Smooth muscle cell (in vitro differentiated cells): Measurements from ENCODE around the gene ZNF396. TPM values are rescaled to one million over a fixed set of nuclear protein-coding genes. Genes with fewer than 3 reads are reported as not detected.

ENCODE experiments used
- DNase-seq: peaks from one replicate; lab custom pipeline; 2025; ENCODE audit not compliant: unreplicated experiment; lab: John Stamatoyannopoulos, UW
- H2AFZ ChIP-seq: fragments of 200-600 bp; sonication (generic); 2 replicates; pipeline ENCODE4 v1.6.0; 2016; ENCODE audit warnings: antibody characterized with exemption, low read depth, mild to moderate bottlenecking
- H3F3A ChIP-seq: fragments of 200-600 bp; sonication (generic); 2 replicates; pipeline ENCODE4 v1.6.0; 2017; ENCODE audit warnings: antibody characterized with exemption, low read depth
- H3K27ac ChIP-seq: fragments of 200-600 bp; sonication (generic); 2 replicates; pipeline ENCODE4 v1.5.1; 2016; ENCODE audit warnings: low read depth, mild to moderate bottlenecking
- H3K27me3 ChIP-seq: fragments of 200-600 bp; sonication (generic); 2 replicates; pipeline ENCODE4 v1.6.1; 2016; ENCODE audit warnings: low read depth, mild to moderate bottlenecking
- H3K36me3 ChIP-seq: fragments of 200-600 bp; sonication (generic); 2 replicates; pipeline ENCODE4 v1.5.1; 2016; ENCODE audit warnings: low read depth
- H3K4me1 ChIP-seq: fragments of 200-600 bp; sonication (generic); 2 replicates; pipeline ENCODE4 v1.5.1; 2016; ENCODE audit warnings: low read depth
- H3K4me2 ChIP-seq: fragments of 200-600 bp; sonication (generic); 2 replicates; pipeline ENCODE4 v1.6.0; 2016; ENCODE audit warnings: mild to moderate bottlenecking
- H3K4me3 ChIP-seq: fragments of 200-600 bp; sonication (generic); 2 replicates; pipeline ENCODE4 v1.5.1; 2016; ENCODE audit warnings: mild to moderate bottlenecking
- H3K79me2 ChIP-seq: fragments of 200-600 bp; sonication (generic); 2 replicates; pipeline ENCODE4 v1.6.0; 2016; ENCODE audit warnings: low read depth, mild to moderate bottlenecking
- H3K9ac ChIP-seq: fragments of 200-600 bp; sonication (generic); 2 replicates; pipeline ENCODE4 v1.6.0; 2016; ENCODE audit warnings: low read depth
- H3K9me3 ChIP-seq: fragments of 200-600 bp; sonication (generic); replicated peaks from 2 replicates; pipeline ENCODE4 v1.5.1; 2016; ENCODE audit warnings: low read depth
- H4K20me1 ChIP-seq: fragments of 200-600 bp; sonication (generic); 2 replicates; pipeline ENCODE4 v1.6.0; 2016; ENCODE audit warnings: low read depth
- WGBS: methylation state at CpG from one replicate; pipeline ENCODE4 v1.1.7; 2016; ENCODE audit warnings: low lambda C conversion rate; 5-methylcytosine and 5-hydroxymethylcytosine counted together
- polyA plus RNA-seq: library from polyadenylated mRNA; unstranded; fragments of >200 nt; fragmentation: Nextera tagmentation; extraction: Ambion mirVana; gene quantifications from 2 replicates; pipeline ENCODE4 v1.2.1, GENCODE V29; 2016
- total RNA-seq: library from RNA; depleted of rRNA; stranded (reverse); fragments of >200 nt; gene quantifications from 2 replicates; pipeline ENCODE4 v1.2.3, GENCODE V29; 2014
- TF ChIP-seq, protein P1 (sequence below): fragments of 200-600 bp; sonication (generic); IDR thresholded peaks from 2 replicates; pipeline ENCODE4 v1.5.1; 2017; ENCODE audit warnings: borderline replicate concordance, mild to moderate bottlenecking, antibody characterized with exemption; ENCODE audit not compliant: insufficient read depth, poor library complexity, severe bottlenecking

ZNF396 gene
- total and polyA plus RNA-seq, 2 experiments from 2014 or later = 1.9 to 2.0 TPM

DNA sequence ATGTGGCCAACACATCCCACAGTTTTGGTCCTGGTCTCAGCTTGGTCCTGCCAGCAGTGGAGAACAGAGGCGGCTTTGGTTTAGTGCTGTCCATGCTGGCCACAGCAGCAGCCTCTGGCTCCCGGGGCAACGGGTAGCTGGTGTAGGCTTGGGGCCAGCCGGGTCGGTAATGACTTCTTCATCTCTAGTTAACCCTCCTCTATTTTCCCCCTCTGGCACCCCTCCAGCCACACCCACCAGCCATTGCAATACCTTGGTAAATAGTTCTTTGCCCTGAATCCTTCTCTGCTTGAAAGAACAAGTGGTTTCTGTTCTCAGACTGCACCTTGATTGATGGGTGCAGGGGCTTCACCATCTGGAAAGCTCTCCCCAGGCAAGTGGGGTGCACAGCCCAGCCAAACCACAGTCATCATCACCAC is 31.7 kb upstream of the ZNF396 start:
- TF ChIP-seq, protein P1, sequence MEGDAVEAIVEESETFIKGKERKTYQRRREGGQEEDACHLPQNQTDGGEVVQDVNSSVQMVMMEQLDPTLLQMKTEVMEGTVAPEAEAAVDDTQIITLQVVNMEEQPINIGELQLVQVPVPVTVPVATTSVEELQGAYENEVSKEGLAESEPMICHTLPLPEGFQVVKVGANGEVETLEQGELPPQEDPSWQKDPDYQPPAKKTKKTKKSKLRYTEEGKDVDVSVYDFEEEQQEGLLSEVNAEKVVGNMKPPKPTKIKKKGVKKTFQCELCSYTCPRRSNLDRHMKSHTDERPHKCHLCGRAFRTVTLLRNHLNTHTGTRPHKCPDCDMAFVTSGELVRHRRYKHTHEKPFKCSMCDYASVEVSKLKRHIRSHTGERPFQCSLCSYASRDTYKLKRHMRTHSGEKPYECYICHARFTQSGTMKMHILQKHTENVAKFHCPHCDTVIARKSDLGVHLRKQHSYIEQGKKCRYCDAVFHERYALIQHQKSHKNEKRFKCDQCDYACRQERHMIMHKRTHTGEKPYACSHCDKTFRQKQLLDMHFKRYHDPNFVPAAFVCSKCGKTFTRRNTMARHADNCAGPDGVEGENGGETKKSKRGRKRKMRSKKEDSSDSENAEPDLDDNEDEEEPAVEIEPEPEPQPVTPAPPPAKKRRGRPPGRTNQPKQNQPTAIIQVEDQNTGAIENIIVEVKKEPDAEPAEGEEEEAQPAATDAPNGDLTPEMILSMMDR = no peak
- no peaks in the 10 kb centered on the region for H4K20me1 ChIP-seq

DNA sequence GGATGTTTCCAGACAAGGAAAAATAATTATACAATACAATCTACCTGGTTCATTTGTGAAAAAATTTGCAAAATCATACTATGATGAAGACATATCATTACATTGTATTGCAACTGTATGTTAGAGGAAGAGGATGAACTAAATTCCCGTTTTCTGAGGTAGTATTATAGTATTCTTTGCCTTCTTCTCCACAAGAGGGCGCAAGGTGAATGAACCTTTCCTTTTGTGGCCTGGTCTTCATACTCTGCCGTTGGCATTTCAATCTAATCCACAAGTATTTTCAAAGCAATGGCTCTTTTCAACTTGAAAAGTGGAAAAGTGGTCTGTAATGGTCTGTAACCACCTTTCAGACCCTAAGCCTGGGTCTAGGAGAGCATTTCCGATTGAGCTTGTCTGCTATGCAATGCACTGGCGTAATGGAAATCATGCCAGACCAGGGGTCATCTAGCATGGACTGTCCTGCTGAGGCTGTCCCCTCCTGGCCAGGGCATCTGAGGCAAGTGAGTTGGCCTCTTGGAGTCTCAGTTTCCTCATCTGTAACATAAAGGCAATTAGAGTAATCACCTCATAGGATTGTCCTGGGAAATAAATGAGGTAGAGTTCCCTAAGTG is 30.8 kb upstream of the ZNF396 start:
- Histone ChIP-seq H3K79me2 (no peaks in the 10 kb centered on the region), H3F3A (no peaks in the 10 kb centered on the region), H3K4me3 (no peak overlapping the region), H3K4me2 (no peak overlapping the region), H3K27ac (no peak overlapping the region), H3K36me3 (no peaks in the 10 kb centered on the region), H3K9ac (no peak overlapping the region), H3K27me3 (no peaks in the 10 kb centered on the region), H4K20me1 (no peaks in the 10 kb centered on the region), H3K4me1 (no peaks in the 10 kb centered on the region), H2AFZ (peak overlapping the region; percentile 61), H3K9me3 (no peaks in the 10 kb centered on the region)
- WGBS = 24% methylated on average over 5 of the region's 5 CpGs
- DNase-seq = no peak
- TF ChIP-seq, protein P1 = peak; percentile 80

More for the DNA sequence above, 31.7 kb upstream of the ZNF396 start:
- no peak overlapping the region for H3K9ac ChIP-seq
- H3K36me3 ChIP-seq = no peaks in the 10 kb centered on the region
- no peaks in the 10 kb centered on the region for H3K4me1 ChIP-seq
- no peak overlapping the region for H3K4me3 ChIP-seq
- no peak for DNase-seq
- H3K27me3 ChIP-seq = no peaks in the 10 kb centered on the region
- H3F3A ChIP-seq = no peaks in the 10 kb centered on the region
- no peaks in the 10 kb centered on the region for H3K9me3 ChIP-seq
- H2AFZ ChIP-seq = no peak overlapping the region
- 94% methylated on average over 4 of the region's 5 CpGs for WGBS
- H3K27ac ChIP-seq = no peak overlapping the region
- H3K4me2 ChIP-seq = no peak overlapping the region
- no peaks in the 10 kb centered on the region for H3K79me2 ChIP-seq

DNA sequence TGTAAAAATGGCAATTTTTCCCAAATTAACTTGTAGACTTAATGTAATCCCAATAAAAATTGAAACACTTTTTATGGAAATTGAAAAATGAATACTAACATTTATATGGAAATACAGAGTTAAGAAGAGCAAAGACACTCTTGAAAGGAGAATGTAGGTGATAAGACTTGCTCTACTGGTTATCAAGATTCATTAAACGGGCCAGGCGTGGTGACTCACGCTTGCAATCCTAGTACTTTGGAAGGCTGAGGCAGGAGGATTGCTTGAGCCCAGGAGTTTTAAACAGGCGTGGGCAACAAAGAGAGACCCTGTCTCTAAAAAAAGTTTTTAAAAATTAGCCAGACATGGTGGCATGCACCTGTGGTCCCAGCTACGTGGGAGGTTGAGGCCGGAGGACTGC is 29.5 kb upstream of the ZNF396 start:
- 25% methylated on average over 6 of the region's 6 CpGs for WGBS
- H3K36me3 ChIP-seq = no peaks in the 10 kb centered on the region
- H3K4me1 ChIP-seq = no peaks in the 10 kb centered on the region

More for the DNA sequence above, 29.5 kb upstream of the ZNF396 start:
- H2AFZ ChIP-seq = no peak overlapping the region
- DNase-seq = no peak
- TF ChIP-seq, protein P1 = no peak
- H3K27me3 ChIP-seq = no peaks in the 10 kb centered on the region
- H3F3A ChIP-seq = no peaks in the 10 kb centered on the region
- no peaks in the 10 kb centered on the region for H3K9me3 ChIP-seq
- H3K4me3 ChIP-seq = no peak overlapping the region
- H3K4me2 ChIP-seq = no peak overlapping the region
- no peak overlapping the region for H3K27ac ChIP-seq
- no peaks in the 10 kb centered on the region for H4K20me1 ChIP-seq
- H3K79me2 ChIP-seq = no peaks in the 10 kb centered on the region
- H3K9ac ChIP-seq = no peak overlapping the region
